Measurements from ENCODE around the gene PABPN1.

The PABPN1 gene

GRCh38 chr14:23306412-23307145, 14.7 kb upstream of the PABPN1 start, which contains the start of gene BCL2L2:
Gene BCL2L2 (plus strand): TSS chr14:23306833. CDS start chr14:23307768, 935 bp downstream.
- Histone ChIP-seq H3K9me3 (ENCODE audit: control insufficient read depth, insufficient read depth, low read length) (no peaks in the 10 kb centered on the region), H3F3A (ENCODE audit: control insufficient read depth, insufficient read depth) (peaks cover 10% of the 10 kb centered on the region), H4K20me1 (ENCODE audit: control insufficient read depth, insufficient read depth, low read depth, low read length) (no peaks in the 10 kb centered on the region), H3K4me2 (ENCODE audit: low read length) (peak within 1 kb of the TSS; percentile 90), H3K27ac (ENCODE audit: low read depth, low read length) (peak within 1 kb of the TSS; percentile 32; the same call in 1 of the 2 replicates), H3K27me3 (ENCODE audit: control insufficient read depth, low read length) (no peaks in the 10 kb centered on the region), H3K79me2 (ENCODE audit: control insufficient read depth, low read length) (peaks cover 28% of the 10 kb centered on the region), H3K9me2 (replicated peaks; ENCODE audit: control insufficient read depth, low read length) (no peaks in the 10 kb centered on the region), H3K36me3 (ENCODE audit: control insufficient read depth, low read length) (peaks cover 12% of the 10 kb centered on the region), H3K4me1 (ENCODE audit: control insufficient read depth, low read length) (peaks cover 41% of the 10 kb centered on the region), H3K4me3 (ENCODE audit: low read length) (peak within 1 kb of the TSS; percentile 91)
- TF ChIP-seq, protein P1, sequence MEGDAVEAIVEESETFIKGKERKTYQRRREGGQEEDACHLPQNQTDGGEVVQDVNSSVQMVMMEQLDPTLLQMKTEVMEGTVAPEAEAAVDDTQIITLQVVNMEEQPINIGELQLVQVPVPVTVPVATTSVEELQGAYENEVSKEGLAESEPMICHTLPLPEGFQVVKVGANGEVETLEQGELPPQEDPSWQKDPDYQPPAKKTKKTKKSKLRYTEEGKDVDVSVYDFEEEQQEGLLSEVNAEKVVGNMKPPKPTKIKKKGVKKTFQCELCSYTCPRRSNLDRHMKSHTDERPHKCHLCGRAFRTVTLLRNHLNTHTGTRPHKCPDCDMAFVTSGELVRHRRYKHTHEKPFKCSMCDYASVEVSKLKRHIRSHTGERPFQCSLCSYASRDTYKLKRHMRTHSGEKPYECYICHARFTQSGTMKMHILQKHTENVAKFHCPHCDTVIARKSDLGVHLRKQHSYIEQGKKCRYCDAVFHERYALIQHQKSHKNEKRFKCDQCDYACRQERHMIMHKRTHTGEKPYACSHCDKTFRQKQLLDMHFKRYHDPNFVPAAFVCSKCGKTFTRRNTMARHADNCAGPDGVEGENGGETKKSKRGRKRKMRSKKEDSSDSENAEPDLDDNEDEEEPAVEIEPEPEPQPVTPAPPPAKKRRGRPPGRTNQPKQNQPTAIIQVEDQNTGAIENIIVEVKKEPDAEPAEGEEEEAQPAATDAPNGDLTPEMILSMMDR (IDR thresholded peaks at IDR 0.05; ENCODE audit: low read depth, low read length, poor library complexity, severe bottlenecking): no peak
- TF ChIP-seq EZH2phosphoT487 (IDR thresholded peaks at IDR 0.05; ENCODE audit: borderline replicate concordance, low read length): no peak

DNA sequence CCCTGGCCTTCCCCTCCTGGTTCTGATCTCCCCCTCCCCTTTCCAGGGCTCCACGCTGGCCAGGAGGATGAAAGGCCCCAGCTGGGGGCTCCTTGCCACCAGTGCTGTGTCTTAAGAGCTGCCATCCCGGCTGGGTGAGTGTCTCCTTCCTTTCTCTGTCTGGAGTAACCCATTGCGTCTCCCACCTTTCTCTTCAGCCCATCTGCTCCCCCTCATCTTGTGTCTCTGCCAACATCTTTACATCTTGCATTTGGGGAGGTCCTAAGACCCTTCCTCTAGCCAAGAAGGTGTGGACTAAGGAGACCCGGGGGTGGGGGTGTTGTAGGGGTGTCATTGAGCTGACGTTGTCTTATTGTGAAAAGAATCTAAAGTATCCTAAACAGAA, 14.1 kb upstream of the PABPN1 start:
- TF ChIP-seq EZH2phosphoT487 (IDR thresholded peaks at IDR 0.05; ENCODE audit: borderline replicate concordance, low read length): no peak
- TF ChIP-seq, protein P1 (IDR thresholded peaks at IDR 0.05; ENCODE audit: low read depth, low read length, poor library complexity, severe bottlenecking): no peak
- Histone ChIP-seq H3K4me1 (ENCODE audit: control insufficient read depth, low read length) (peaks cover 41% of the 10 kb centered on the region), H3K4me2 (ENCODE audit: low read length) (peak overlapping the region; percentile 90), H3K36me3 (ENCODE audit: control insufficient read depth, low read length) (peaks cover 15% of the 10 kb centered on the region), H3K9me2 (replicated peaks; ENCODE audit: control insufficient read depth, low read length) (no peaks in the 10 kb centered on the region), H3K27me3 (ENCODE audit: control insufficient read depth, low read length) (no peaks in the 10 kb centered on the region), H3K9me3 (ENCODE audit: control insufficient read depth, insufficient read depth, low read length) (no peaks in the 10 kb centered on the region), H3K79me2 (ENCODE audit: control insufficient read depth, low read length) (peaks cover 26% of the 10 kb centered on the region), H3F3A (ENCODE audit: control insufficient read depth, insufficient read depth) (peaks cover 10% of the 10 kb centered on the region), H3K4me3 (ENCODE audit: low read length) (peak overlapping the region; percentile 91), H4K20me1 (ENCODE audit: control insufficient read depth, insufficient read depth, low read depth, low read length) (no peaks in the 10 kb centered on the region), H3K27ac (ENCODE audit: low read depth, low read length) (peak overlapping the region; percentile 32; the same call in 1 of the 2 replicates)

- Histone ChIP-seq H3K4me3 (ENCODE audit: low read length) (peak overlapping the region; percentile 91), H3K4me2 (ENCODE audit: low read length) (peak overlapping the region; percentile 90), H3K9me2 (replicated peaks; ENCODE audit: control insufficient read depth, low read length) (no peaks in the 10 kb centered on the region), H3K36me3 (ENCODE audit: control insufficient read depth, low read length) (peaks cover 15% of the 10 kb centered on the region; the same call in 1 of the 2 replicates), H3K79me2 (ENCODE audit: control insufficient read depth, low read length) (peaks cover 20% of the 10 kb centered on the region), H3K4me1 (ENCODE audit: control insufficient read depth, low read length) (peaks cover 41% of the 10 kb centered on the region), H3K27ac (ENCODE audit: low read depth, low read length) (no peak overlapping the region), H4K20me1 (ENCODE audit: control insufficient read depth, insufficient read depth, low read depth, low read length) (no peaks in the 10 kb centered on the region), H3K27me3 (ENCODE audit: control insufficient read depth, low read length) (no peaks in the 10 kb centered on the region), H3F3A (ENCODE audit: control insufficient read depth, insufficient read depth) (peaks cover 10% of the 10 kb centered on the region), H3K9me3 (ENCODE audit: control insufficient read depth, insufficient read depth, low read length) (no peaks in the 10 kb centered on the region)
- no peak for TF ChIP-seq EZH2phosphoT487 (IDR thresholded peaks at IDR 0.05; ENCODE audit: borderline replicate concordance, low read length)
- TF ChIP-seq, protein P1 (IDR thresholded peaks at IDR 0.05; ENCODE audit: low read depth, low read length, poor library complexity, severe bottlenecking): no peak
These were observed 13.3 kb upstream of the PABPN1 start for GRCh38 chr14:23307687-23308644.

Measured in DOHH2 (cell line).